ENCODE measurements around the gene HECTD4. TPM values are rescaled to one million over a fixed set of nuclear protein-coding genes. Genes with fewer than 3 reads are reported as not detected.

Gene HECTD4
- total and polyA plus RNA-seq, 12 donors, result 17.5 to 50.0 (median 27.7) TPM

GRCh38 chr12:112285600-112286401, 96.4 kb downstream of the HECTD4 start:
- H3K36me3 ChIP-seq (replicated peaks in 1 of 2), result no peaks in the 10 kb centered on the region
- intact Hi-C loops (cut with DNase I), result no loop called here
- H3K9me3 ChIP-seq (replicated peaks in 1 of 3), result peaks cover 0 to 5% (median 0%) of the 10 kb centered on the region in 3 donors
- no peak for TF ChIP-seq POLR2A (IDR thresholded peaks at IDR 0.05)
- TF ChIP-seq CTCF (IDR thresholded peaks at IDR 0.05), result no peak
- H3K4me3 ChIP-seq, result no peak overlapping the region
- no peaks in the 10 kb centered on the region for H3K27me3 ChIP-seq
- no peak overlapping the region for H3K27ac ChIP-seq
- WGBS, 4 donors, result 86 to 91% (median 89%) methylated on average over 5 of the region's 5 CpGs
- no peak for DNase-seq
- H3K4me1 ChIP-seq (replicated peaks in 1 of 2), result no peaks in the 10 kb centered on the region

GRCh38 chr12:112283546-112283945, 98.7 kb downstream of the HECTD4 start:
- Histone ChIP-seq H3K27me3 (no peaks in the 10 kb centered on the region), H3K27ac (no peak overlapping the region), H3K4me3 (no peak overlapping the region), H3K4me1 (replicated peaks in 1 of 2) (no peaks in the 10 kb centered on the region), H3K9me3 (replicated peaks in 1 of 3) (peaks cover 0 to 2% (median 0%) of the 10 kb centered on the region in 3 donors), H3K36me3 (replicated peaks in 1 of 2) (no peaks in the 10 kb centered on the region)
- TF ChIP-seq POLR2A (IDR thresholded peaks at IDR 0.05) (no peak), CTCF (IDR thresholded peaks at IDR 0.05) (no peak)
- 67 to 74% (median 71%) methylated on average over 2 of the region's 2 CpGs for WGBS, 4 donors
- no peak for DNase-seq
- intact Hi-C loops (cut with DNase I), result no loop called here

GRCh38 chr12:112282920-112283319, 99.3 kb downstream of the HECTD4 start:
- Histone ChIP-seq H3K36me3 (replicated peaks in 1 of 2) (no peaks in the 10 kb centered on the region), H3K4me1 (replicated peaks in 1 of 2) (no peaks in the 10 kb centered on the region), H3K27me3 (no peaks in the 10 kb centered on the region), H3K9me3 (replicated peaks in 1 of 3) (no peaks in the 10 kb centered on the region), H3K4me3 (no peak overlapping the region), H3K27ac (no peak overlapping the region)
- DNase-seq, result no peak
- TF ChIP-seq CTCF (IDR thresholded peaks at IDR 0.05), result no peak
- TF ChIP-seq POLR2A (IDR thresholded peaks at IDR 0.05), result no peak
- 92 to 98% (median 96%) methylated on average over 8 of the region's 8 CpGs for WGBS, 4 donors
- intact Hi-C loops (cut with DNase I), result no loop called here

GRCh38 chr12:112275836-112276235, 106.4 kb downstream of the HECTD4 start:
- 94 to 97% (median 95%) methylated on average over 3 of the region's 3 CpGs for WGBS, 4 donors
- H3K36me3 ChIP-seq (replicated peaks in 1 of 2), result peaks cover 0 to 5% of the 10 kb centered on the region in 2 donors

More at GRCh38 chr12:112275836-112276235, 106.4 kb downstream of the HECTD4 start:
- Histone ChIP-seq H3K27ac (no peak overlapping the region), H3K4me1 (replicated peaks in 1 of 2) (no peaks in the 10 kb centered on the region), H3K27me3 (no peaks in the 10 kb centered on the region), H3K9me3 (replicated peaks in 1 of 3) (no peaks in the 10 kb centered on the region), H3K4me3 (no peak overlapping the region)
- intact Hi-C loops (cut with DNase I), result no loop called here
- TF ChIP-seq POLR2A (IDR thresholded peaks at IDR 0.05) (no peak), CTCF (IDR thresholded peaks at IDR 0.05) (no peak)
- no peak for DNase-seq
